Sigmoid colon (tissue), 3 donors: ENCODE results near the gene KRTAP1-3.

ENCODE experiments used
- CTCF ChIP-seq, 4 experiments: fragments of 450-650 bp in 3 of 4; fragments of 200-600 bp in 1 of 4; IDR thresholded peaks; one replicate each; pipeline ENCODE4 v1.5.1; 2016 to 2019; ENCODE audit warnings: antibody characterized with exemption in 4 of 4, mild to moderate bottlenecking in 3 of 4, moderate library complexity in 2 of 4
- POLR2A ChIP-seq, 2 donors: fragments of 450-650 bp; IDR thresholded peaks; one replicate each; pipeline ENCODE4 v1.6.1; 2016; ENCODE audit warnings: antibody characterized with exemption in 2 of 2, mild to moderate bottlenecking in 2 of 2, moderate library complexity in 2 of 2

- TF ChIP-seq POLR2A (IDR thresholded peaks at IDR 0.05) (no peak), CTCF (IDR thresholded peaks at IDR 0.05) (no peak)
Observed at GRCh38 chr17:40992666-40993065, 42.0 kb downstream of the KRTAP1-3 start.
